A673 (cell line): ENCODE results near the gene AHRR. TPM values are rescaled to one million over a fixed set of nuclear protein-coding genes. Genes with fewer than 3 reads are reported as not detected.

Source experiments
- BruUV-seq: library from RNA; stranded (reverse); fragments of 400-500 nt; replicated peaks from 2 replicates; lab custom pipeline; 2021; lab: Mats Ljungman, UMichigan
- CTCF ChIA-PET: fragments of 300-600 bp; sonication (Branson Sonifier 250); formaldehyde crosslinking; loops from one replicate; lab custom pipeline; 2022; ENCODE audit warnings: antibody characterized with exemption; lab: Charles Lee
- POLR2A ChIA-PET: fragments of 300-600 bp; sonication (Branson Sonifier 250); formaldehyde crosslinking; loops from one replicate; lab custom pipeline; 2022; ENCODE audit warnings: antibody characterized with exemption; ENCODE audit not compliant: low non-redundant PET; lab: Charles Lee
- DNase-seq: peaks from one replicate; pipeline ENCODE4 v3.0.0-alpha.2; 2015; ENCODE audit warnings: low spot score
- H3K27ac ChIP-seq: fragments of 200-600 bp; sonication (generic); 2 replicates; pipeline ENCODE4 v1.5.1; 2016; ENCODE audit warnings: mixed run types, low read depth, mild to moderate bottlenecking, mixed read lengths, antibody characterized with exemption, low read length; ENCODE audit not compliant: poor library complexity, severe bottlenecking
- H3K27me3 ChIP-seq: fragments of 200-600 bp; sonication (generic); replicated peaks from 2 replicates; pipeline ENCODE4 v1.6.1; 2017; ENCODE audit warnings: mixed run types, low read depth, mild to moderate bottlenecking, mixed read lengths, antibody characterized with exemption, low read length; ENCODE audit not compliant: insufficient read depth, poor library complexity
- H3K36me3 ChIP-seq: fragments of 200-600 bp; sonication (generic); 2 replicates; pipeline ENCODE4 v1.6.1; 2016; ENCODE audit warnings: mixed run types, mild to moderate bottlenecking, mixed read lengths, antibody characterized with exemption, low read length; ENCODE audit not compliant: insufficient read depth, poor library complexity, severe bottlenecking
- H3K4me1 ChIP-seq: fragments of 200-600 bp; sonication (generic); 2 replicates; pipeline ENCODE4 v1.6.1; 2017; ENCODE audit warnings: mixed run types, mild to moderate bottlenecking, mixed read lengths, antibody characterized with exemption, low read length; ENCODE audit not compliant: insufficient read depth, poor library complexity, severe bottlenecking
- H3K4me3 ChIP-seq: fragments of 200-600 bp; sonication (generic); 2 replicates; pipeline ENCODE4 v1.5.1; 2016; ENCODE audit warnings: low read depth, mixed run types, mild to moderate bottlenecking, mixed read lengths, low read length; ENCODE audit not compliant: poor library complexity, severe bottlenecking
- H3K9me3 ChIP-seq: fragments of 200-600 bp; sonication (generic); 2 replicates; pipeline ENCODE4 v1.6.1; 2016; ENCODE audit warnings: mixed run types, low read depth, mild to moderate bottlenecking, mixed read lengths, antibody characterized with exemption, low read length; ENCODE audit not compliant: poor library complexity, severe bottlenecking
- EZH2 ChIP-seq: fragments of 200-600 bp; sonication (generic); IDR thresholded peaks from 2 replicates; pipeline ENCODE4 v1.6.1; 2017; ENCODE audit warnings: borderline replicate concordance, low read depth, mild to moderate bottlenecking, mixed read lengths, antibody characterized with exemption, low read length; ENCODE audit not compliant: poor library complexity, severe bottlenecking
- intact Hi-C: fragments of 100-400 bp; cut with micrococcal nuclease; formaldehyde crosslinking; loops from one replicate; pipeline ENCODE4 v1.10.0; 2022; ENCODE audit not compliant: unreplicated experiment
- total RNA-seq: library from RNA; stranded (reverse); gene quantifications from 2 replicates; pipeline ENCODE4 v1.2.3, GENCODE V29; 2021
- TF ChIP-seq, protein P1 (sequence below): fragments of 300-800, 200-600 bp; sonication (generic); conservative IDR thresholded peaks from 2 replicates; pipeline ENCODE4 v1.5.1; 2017; ENCODE audit warnings: low read depth, mild to moderate bottlenecking, antibody characterized with exemption, low read length, moderate library complexity, mixed read lengths

The AHRR gene
- total RNA-seq, 1 experiment from 2014 or later: 2.2 TPM

- no peak for DNase-seq
- Histone ChIP-seq H3K27ac (no peak overlapping the region), H3K4me3 (no peak overlapping the region), H3K36me3 (no peaks in the 10 kb centered on the region), H3K4me1 (no peaks in the 10 kb centered on the region), H3K27me3 (no peaks in the 10 kb centered on the region), H3K9me3 (no peaks in the 10 kb centered on the region)
- no TSS peak for BruUV-seq
- intact Hi-C loops: no loop called here
- POLR2A ChIA-PET: no interaction called here
- TF ChIP-seq EZH2: no peak
- TF ChIP-seq, protein P1, sequence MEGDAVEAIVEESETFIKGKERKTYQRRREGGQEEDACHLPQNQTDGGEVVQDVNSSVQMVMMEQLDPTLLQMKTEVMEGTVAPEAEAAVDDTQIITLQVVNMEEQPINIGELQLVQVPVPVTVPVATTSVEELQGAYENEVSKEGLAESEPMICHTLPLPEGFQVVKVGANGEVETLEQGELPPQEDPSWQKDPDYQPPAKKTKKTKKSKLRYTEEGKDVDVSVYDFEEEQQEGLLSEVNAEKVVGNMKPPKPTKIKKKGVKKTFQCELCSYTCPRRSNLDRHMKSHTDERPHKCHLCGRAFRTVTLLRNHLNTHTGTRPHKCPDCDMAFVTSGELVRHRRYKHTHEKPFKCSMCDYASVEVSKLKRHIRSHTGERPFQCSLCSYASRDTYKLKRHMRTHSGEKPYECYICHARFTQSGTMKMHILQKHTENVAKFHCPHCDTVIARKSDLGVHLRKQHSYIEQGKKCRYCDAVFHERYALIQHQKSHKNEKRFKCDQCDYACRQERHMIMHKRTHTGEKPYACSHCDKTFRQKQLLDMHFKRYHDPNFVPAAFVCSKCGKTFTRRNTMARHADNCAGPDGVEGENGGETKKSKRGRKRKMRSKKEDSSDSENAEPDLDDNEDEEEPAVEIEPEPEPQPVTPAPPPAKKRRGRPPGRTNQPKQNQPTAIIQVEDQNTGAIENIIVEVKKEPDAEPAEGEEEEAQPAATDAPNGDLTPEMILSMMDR: no peak
- CTCF ChIA-PET: no interaction called here
These were observed 102.2 kb downstream of the AHRR start for GRCh38 chr5:423626-424261.

- Histone ChIP-seq H3K27ac (no peak overlapping the region), H3K4me1 (no peaks in the 10 kb centered on the region), H3K27me3 (no peaks in the 10 kb centered on the region), H3K9me3 (no peaks in the 10 kb centered on the region), H3K36me3 (no peaks in the 10 kb centered on the region), H3K4me3 (no peak overlapping the region)
- no peak for DNase-seq
- intact Hi-C loops: no loop called here
- BruUV-seq: no TSS peak
- ChIA-PET CTCF (no interaction called here), POLR2A (interaction anchor here (0.6 kb wide), 1 partner anchor 125 kb away, joined by 3 read pairs; no protein-coding TSS in a partner anchor)
- TF ChIP-seq, protein P1: no peak
- no peak for TF ChIP-seq EZH2
These were observed 103.0 kb downstream of the AHRR start for GRCh38 chr5:424301-425110.

- POLR2A ChIA-PET: no interaction called here
- BruUV-seq: no TSS peak
These were observed 104.2 kb downstream of the AHRR start for GRCh38 chr5:425714-426113.

More at GRCh38 chr5:425714-426113, 104.2 kb downstream of the AHRR start:
- Histone ChIP-seq H3K36me3 (no peaks in the 10 kb centered on the region), H3K27me3 (no peaks in the 10 kb centered on the region), H3K9me3 (no peaks in the 10 kb centered on the region), H3K4me3 (no peak overlapping the region), H3K4me1 (no peaks in the 10 kb centered on the region), H3K27ac (no peak overlapping the region)
- intact Hi-C loops: no loop called here
- TF ChIP-seq, protein P1: peak; percentile 63
- TF ChIP-seq EZH2: no peak
- CTCF ChIA-PET: interaction anchor here (0.8 to 1.1 kb wide), 3 partner anchors 12 to 237 kb away, joined by 3 to 5 read pairs (median 3); no protein-coding TSS in a partner anchor
- peak; percentile 65 for DNase-seq
